Glomerular endothelial cell (primary cell): ENCODE data around the gene BROX. TPM values are rescaled to one million over a fixed set of nuclear protein-coding genes. Genes with fewer than 3 reads are reported as not detected.
"Not testable (repeated sequence)": the region's sequence is repeated elsewhere in the genome, so short reads cannot be mapped to it uniquely, and the experiment has no call there.

ENCODE experiments used
- DNase-seq: peaks from one replicate; pipeline ENCODE4 v3.0.0-alpha.2; 2011; ENCODE audit warnings: low read depth, low spot score; ENCODE audit errors: extremely low read depth
- total RNA-seq: library from RNA; depleted of rRNA; stranded (reverse); fragments of >200 nt; gene quantifications from 2 replicates; pipeline ENCODE4 v1.2.3, GENCODE V29; 2015

Gene BROX
- total RNA-seq: 34.8 and 50.8 TPM in 2 replicates

- DNase-seq: peak; percentile 55
Observed at GRCh38 chr1:222712253-222713090, at the start of gene BROX, which contains the start of gene AIDA. TSS of gene BROX (plus strand) at chr1:222712564. CDS start at chr1:222715700, 3,136 bp downstream. TSS of gene AIDA (minus strand) at chr1:222712491. CDS start at chr1:222712317, 174 bp downstream.

DNA sequence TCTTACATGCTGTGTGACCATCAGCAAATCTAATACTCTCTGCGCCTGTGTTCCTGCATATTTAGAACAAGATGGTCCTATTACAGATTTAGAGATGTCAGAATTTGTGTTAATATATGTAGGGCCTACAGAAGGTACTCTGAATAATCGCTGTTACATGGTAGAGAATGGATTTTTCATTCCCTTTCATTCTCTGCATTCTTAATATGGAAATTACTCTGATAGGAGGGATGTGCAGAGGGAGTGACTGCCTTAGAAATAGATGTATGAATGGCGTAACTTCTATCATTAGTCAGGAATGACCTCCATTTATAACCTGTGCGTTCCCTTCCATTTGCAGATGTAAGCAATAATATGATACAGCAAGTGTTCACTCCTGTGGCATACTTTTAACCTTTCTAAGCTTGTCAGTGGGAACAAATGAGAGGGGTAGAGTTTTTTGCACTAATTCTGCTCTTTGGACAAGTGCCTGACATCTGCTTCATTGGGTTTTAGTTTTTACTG is 48.9 kb upstream of the BROX start:
- DNase-seq: no peak

- DNase-seq: no peak
Observed at GRCh38 chr1:222665964-222666363, 46.4 kb upstream of the BROX start.

GRCh38 chr1:222668184-222668583 is 44.2 kb upstream of the BROX start:
- not testable (repeated sequence) for DNase-seq

DNA sequence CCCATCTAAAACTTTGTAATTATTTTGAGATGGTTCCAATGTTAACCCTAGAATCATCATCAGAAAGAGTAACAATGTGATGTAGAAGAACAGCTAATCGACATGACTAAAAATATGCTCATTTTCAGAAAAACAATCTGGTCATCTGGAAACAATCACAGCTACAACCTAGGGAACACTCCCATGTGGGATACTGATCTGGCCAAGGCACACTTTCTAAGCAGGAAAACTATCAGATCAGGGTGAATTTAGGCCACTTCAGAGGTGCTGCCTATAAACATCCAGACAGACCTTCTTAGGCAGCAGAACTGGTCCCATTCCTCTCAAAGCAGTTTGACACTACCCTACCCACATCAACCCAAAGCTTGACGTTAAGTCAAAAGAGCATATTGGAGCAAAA is 43.3 kb upstream of the BROX start:
- not testable (repeated sequence) for DNase-seq

DNA sequence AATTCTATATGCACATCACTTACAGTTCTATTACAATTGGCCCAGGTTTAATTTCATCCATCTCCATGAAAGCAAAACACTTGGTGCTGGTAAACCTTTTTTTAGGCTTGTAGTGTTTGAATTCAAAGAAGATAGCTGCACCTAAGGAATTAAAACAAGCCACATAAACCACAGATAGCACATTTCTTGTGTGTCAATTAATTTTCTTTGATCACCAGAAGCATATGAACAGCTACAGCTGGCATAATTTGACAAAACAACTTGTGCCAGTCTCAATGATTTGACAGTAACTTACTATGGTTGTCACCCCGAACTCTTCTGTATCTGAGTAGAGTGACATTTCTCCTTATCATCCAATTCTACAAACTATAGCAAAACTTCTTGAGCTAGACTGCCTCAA is 42.3 kb upstream of the BROX start:
- DNase-seq: no peak

- DNase-seq: no peak
Observed at GRCh38 chr1:222680080-222680479, 32.3 kb upstream of the BROX start.

DNA sequence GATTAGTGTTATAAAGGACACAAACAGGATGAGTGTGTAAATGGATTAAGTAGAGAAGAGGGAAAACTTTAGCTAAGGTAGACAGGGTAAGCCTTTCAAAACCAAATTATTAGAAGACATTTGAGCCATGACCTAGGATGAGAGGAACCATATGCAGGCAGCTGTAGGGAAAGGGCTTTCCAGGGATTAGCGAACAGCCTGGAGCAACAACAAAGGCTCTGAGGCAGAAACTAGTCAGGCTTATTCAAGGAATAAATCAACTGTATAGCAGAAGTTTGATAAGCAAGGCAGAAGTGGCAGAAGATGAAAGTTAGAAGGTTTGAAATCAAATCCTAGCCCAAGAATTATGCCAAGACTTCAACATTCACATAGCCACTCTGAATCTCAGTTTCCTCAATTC is 21.3 kb upstream of the BROX start:
- DNase-seq: no peak

DNA sequence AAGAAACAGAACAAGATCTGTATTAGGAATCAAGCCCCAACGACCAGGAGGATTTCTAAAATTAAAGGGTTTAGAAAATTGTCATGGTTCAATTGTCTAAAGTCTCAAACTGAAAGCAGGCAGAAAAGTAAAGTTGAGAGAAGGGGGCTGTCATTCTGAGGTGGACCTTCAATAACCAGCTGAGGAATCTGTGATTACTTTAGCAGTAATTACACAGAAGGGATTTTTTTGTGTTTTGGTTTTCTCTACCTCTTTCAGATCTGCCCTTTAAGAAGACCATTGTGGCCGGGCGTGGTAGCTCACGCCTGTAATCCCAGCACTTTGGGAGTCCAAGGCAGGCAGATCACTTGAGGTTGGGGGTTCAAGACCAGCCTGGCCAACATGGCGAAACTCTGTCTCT is 17.4 kb upstream of the BROX start:
- DNase-seq: no peak

GRCh38 chr1:222696741-222697140 is 15.6 kb upstream of the BROX start:
- DNase-seq: no peak

DNA sequence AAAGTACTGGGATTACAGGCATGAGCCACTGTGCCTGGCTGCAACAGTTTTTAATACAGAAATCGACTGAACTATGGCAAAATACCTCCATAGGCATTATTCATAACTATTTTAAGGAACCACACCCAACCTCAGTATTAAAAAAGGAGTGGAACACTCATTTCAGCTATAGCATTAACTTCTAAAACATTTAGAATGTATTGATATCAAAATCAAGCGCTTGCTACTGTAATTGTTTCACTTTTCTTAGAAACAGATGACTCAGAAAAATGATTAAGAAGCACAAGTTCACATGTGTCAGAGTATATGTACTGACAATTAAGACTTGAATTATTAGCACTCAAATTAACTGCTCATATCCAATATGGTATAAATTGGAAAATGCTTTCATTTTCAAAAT is 15.2 kb upstream of the BROX start:
- no peak for DNase-seq

DNA sequence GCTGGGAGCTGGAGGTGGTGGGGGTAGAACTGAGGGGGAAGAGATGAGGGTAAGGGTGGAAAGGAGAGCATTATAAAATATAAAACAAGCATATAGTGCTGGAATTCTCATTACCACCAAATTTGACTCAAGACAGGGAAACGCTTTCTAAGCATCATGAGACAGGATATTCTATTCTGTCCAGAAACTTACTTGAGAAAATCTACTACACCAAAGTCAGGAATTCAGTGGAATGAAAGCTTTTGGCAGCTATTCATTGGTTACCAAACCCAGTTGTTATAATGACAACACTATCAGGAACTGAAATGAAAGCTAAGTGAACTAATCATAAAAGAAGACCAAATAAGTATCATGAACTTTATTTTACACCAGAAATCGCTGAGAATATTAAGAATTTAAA is 14.5 kb upstream of the BROX start:
- no peak for DNase-seq

GRCh38 chr1:222702210-222702609 is 10.2 kb upstream of the BROX start:
- DNase-seq: no peak

DNA sequence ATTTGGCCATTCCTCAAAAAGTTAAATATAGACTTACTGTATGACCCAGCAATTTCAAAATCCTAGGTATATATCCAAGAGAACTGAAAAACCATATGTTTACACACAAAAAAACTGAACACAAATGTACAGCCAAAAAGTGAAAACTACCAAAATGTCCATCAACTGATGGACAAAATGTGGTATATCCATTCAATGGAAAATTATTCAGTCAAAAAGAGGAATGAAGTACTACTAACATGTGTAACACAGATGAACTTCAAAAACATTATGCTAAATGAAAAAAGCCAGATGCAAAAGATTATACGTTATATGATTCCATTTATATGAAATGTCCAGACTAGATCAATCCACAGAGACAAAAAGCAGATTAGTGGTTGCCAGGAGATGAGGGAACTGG is 8.1 kb upstream of the BROX start:
- DNase-seq: no peak

DNA sequence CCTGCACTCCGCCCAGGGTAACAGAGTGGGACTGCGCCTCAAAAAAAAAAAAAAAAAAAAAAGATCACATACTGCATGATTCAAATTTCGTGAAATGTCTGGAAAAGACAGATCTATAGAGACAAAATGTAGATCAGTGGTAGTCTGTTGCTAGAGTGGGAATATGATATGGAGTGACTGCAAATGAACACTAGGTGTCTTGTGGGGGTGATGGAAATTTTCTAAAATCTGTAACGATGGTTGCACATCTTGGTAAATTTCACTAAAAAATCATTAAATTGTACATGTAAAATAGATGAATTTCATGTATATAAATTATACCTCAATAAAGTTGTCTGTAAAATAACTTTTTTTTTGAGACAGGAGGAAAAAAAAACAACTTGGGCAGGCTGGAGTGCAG is 5.5 kb upstream of the BROX start:
- DNase-seq: no peak

DNA sequence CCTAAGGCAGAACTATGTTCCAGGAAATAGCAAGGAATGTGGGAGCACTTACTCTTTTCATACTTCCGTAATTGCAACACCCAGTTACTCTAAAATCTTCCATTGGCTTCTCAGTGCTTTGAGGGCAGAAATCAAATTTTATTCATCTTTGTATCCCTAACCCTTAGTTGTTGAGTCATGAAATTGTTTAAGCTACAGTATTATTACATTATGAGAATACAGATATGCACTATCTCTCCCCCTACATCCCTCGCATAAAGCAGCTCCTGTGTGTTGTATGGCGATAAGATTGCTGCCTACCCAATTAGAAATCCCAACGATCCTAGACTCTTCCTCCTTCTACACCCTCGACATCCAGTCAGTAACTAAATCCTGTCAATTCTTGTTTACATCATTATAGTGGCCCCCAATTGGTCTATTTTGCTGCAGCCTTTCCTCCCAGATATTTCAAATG is 2.6 kb upstream of the BROX start:
- DNase-seq: no peak

DNA sequence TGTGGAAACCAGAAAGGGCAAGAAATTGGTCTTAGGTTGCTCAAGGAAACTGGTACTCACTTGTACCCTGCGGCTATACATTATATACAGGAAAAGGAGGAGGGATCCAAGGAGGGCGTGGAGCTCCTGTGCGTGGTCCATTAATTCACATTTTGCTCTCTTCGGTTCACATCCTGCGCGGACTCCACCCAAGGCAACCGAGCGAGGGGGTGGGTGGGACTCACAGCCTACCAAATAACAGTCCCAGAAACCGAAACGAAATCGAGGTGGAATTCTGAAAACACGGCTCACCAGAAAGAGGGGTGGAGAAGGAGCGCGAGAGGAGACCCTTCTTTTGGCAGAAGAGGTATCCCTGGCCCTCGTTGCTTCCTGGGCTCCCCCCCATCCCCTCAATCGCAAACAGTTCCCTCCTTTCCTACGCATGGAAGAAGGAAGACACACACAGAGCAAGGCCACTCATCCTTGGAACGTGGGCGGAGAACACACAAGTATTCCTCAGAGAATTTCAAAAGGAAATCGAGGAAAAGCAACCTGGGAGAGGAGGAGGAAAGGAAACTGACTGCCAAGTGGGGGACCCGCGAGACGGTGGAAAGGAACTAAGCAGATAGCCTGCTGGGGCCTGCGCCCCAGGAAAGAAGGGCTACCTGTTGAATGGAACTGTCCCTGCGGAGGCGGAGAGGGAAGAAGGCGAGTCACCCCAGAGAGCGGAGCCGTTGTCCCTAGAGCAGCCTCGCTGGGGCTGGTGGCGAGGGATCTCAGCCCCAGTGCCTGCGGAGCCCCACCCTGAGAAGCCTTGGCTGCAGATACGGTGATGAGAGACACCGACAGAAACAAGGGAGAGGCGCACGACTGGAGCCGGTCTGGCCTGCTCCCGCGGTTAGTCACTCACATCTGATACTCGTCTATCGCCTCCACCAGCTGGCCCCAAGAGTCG is 778 bp upstream of the BROX start:
- no peak for DNase-seq

GRCh38 chr1:222713091-222713961 is 962 bp downstream of the BROX start:
- peak; percentile 86 for DNase-seq

DNA sequence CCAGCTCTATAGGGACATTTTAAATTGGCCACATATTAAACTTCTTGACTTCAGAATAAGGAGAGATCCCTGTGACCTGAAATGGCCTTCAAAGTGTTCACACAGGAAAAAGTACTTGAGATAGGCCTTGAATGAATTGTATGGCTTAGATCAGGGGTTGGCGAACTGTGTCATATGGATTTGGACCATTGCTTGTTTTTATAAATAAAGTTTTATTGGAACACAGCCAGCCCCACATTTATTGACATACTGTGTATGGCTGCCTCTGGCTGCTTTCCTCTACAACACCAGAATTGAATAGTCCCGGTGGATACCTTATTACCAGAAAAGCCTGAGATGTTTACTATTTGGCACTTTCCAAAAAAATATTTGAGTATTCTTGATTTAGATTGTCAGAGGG is 4.0 kb downstream of the BROX start:
- DNase-seq: no peak

DNA sequence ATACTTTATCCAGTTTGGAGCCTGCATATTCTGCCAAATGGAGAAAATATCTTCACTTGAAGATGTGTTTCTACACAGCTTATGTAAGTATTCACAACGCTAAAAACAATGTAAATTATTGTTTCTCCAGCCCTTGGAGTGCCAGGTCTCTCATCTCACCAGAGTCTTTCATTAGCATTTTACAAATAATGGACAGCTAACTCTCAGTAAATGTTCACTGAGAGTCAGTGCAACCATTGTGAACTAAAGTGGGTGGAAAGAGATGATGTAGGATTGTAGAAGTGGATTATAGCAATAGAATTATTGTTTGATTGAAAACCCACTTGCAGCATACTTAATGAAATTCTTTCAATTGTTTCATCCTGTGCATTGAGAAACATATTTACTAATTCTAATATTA is 16.4 kb downstream of the BROX start:
- no peak for DNase-seq
